ENCODE data around the gene OR14K1. TPM values are rescaled to one million over a fixed set of nuclear protein-coding genes. Genes with fewer than 3 reads are reported as not detected.
"Not testable (repeated sequence)": the region's sequence is repeated elsewhere in the genome, so short reads cannot be mapped to it uniquely, and the experiment has no call there.

OR14K1 gene
- not detected for total RNA-seq

- DNase-seq (ENCODE audit: low spot score in 2 of 2) (no peak), FAIRE-seq (no peak)
Observed at GRCh38 chr1:247738315-247738714, at the start of gene OR14K1. Gene OR14K1 (plus strand): TSS chr1:247738615. CDS start chr1:247738615, 0 bp downstream.

GRCh38 chr1:247701338-247701737, 37.1 kb upstream of the OR14K1 start:
- DNase-seq (ENCODE audit: low spot score in 2 of 2): no peak
- FAIRE-seq: no peak

- not testable (repeated sequence) for FAIRE-seq; DNase-seq (ENCODE audit: low spot score in 2 of 2)
Observed at GRCh38 chr1:247710681-247711080, 27.7 kb upstream of the OR14K1 start.

- FAIRE-seq: no peak
- DNase-seq (ENCODE audit: low spot score in 2 of 2): no peak
Observed at GRCh38 chr1:247713753-247714152, 24.7 kb upstream of the OR14K1 start.

GRCh38 chr1:247716546-247716945, 21.9 kb upstream of the OR14K1 start, which contains the start of gene OR6F1:
Gene OR6F1 (minus strand): TSS chr1:247716646. CDS start chr1:247712755, 3,891 bp downstream.
- DNase-seq (ENCODE audit: low spot score in 2 of 2) (no peak), FAIRE-seq (no peak)

GRCh38 chr1:247721222-247721621, 17.2 kb upstream of the OR14K1 start:
- FAIRE-seq (peak; percentile 17), DNase-seq (ENCODE audit: low spot score in 2 of 2) (no peak)

- no peak for DNase-seq (ENCODE audit: low spot score in 2 of 2)
- no peak for FAIRE-seq
Observed at GRCh38 chr1:247740721-247741120, 2.3 kb downstream of the OR14K1 start.

GRCh38 chr1:247741756-247742155, 3.3 kb downstream of the OR14K1 start:
- FAIRE-seq (no peak), DNase-seq (ENCODE audit: low spot score in 2 of 2) (no peak)

GRCh38 chr1:247742215-247742760, 3.9 kb downstream of the OR14K1 start:
- not testable (repeated sequence) for FAIRE-seq; DNase-seq (ENCODE audit: low spot score in 2 of 2)

- FAIRE-seq: no peak
- no peak for DNase-seq (ENCODE audit: low spot score in 2 of 2)
Observed at GRCh38 chr1:247746391-247746935, 8.0 kb downstream of the OR14K1 start.

- DNase-seq (ENCODE audit: low spot score in 2 of 2) (no peak), FAIRE-seq (no peak)
Observed at GRCh38 chr1:247747616-247748015, 9.2 kb downstream of the OR14K1 start.

- DNase-seq (ENCODE audit: low spot score in 2 of 2): no peak
- FAIRE-seq: no peak
Observed at GRCh38 chr1:247748041-247748440, 9.6 kb downstream of the OR14K1 start, which contains the start of gene OR14A2. Gene OR14A2 (minus strand): TSS chr1:247748141.

- DNase-seq (ENCODE audit: low spot score in 2 of 2) (no peak), FAIRE-seq (no peak)
Observed at GRCh38 chr1:247749870-247750269, 11.5 kb downstream of the OR14K1 start.

- not testable (repeated sequence) for FAIRE-seq; DNase-seq (ENCODE audit: low spot score in 2 of 2)
Observed at GRCh38 chr1:247754311-247754710, 15.9 kb downstream of the OR14K1 start.

- no peak for FAIRE-seq
Observed at GRCh38 chr1:247760456-247760855, 22.0 kb downstream of the OR14K1 start, which contains the start of gene OR1C1. Gene OR1C1 (minus strand): TSS chr1:247760556. CDS start chr1:247758406, 2,150 bp downstream.

GRCh38 chr1:247769603-247770002, 31.2 kb downstream of the OR14K1 start:
- DNase-seq (ENCODE audit: low spot score in 2 of 2): no peak
- FAIRE-seq: no peak

More at GRCh38 chr1:247760456-247760855, 22.0 kb downstream of the OR14K1 start, which contains the start of gene OR1C1:
- DNase-seq (ENCODE audit: low spot score in 2 of 2): no peak

Other genes starting within 250 kb of the OR14K1 start
- not detected for gene OR2C3, start 202.2 kb upstream of the OR14K1 start, total RNA-seq
- 0.41 TPM for gene GCSAML, start 189.5 kb upstream of the OR14K1 start, total RNA-seq
- not detected for gene OR2G2, start 150.3 kb upstream of the OR14K1 start, total RNA-seq
- not detected for gene OR2G3, start 133.0 kb upstream of the OR14K1 start, total RNA-seq
- not detected for gene OR13G1, start 58.9 kb upstream of the OR14K1 start, total RNA-seq
- gene OR6F1, start 22.0 kb upstream of the OR14K1 start, total RNA-seq: not detected
- gene OR14A2, start 9.5 kb downstream of the OR14K1 start, total RNA-seq: not detected
- not detected for gene OR1C1, start 21.9 kb downstream of the OR14K1 start, total RNA-seq
- gene OR14A16, start 85.5 kb downstream of the OR14K1 start, total RNA-seq: not detected
- gene OR11L1, start 103.3 kb downstream of the OR14K1 start, total RNA-seq: not detected
- gene TRIM58, start 118.6 kb downstream of the OR14K1 start, total RNA-seq: 3.3 TPM
- gene OR2W3, start 157.0 kb downstream of the OR14K1 start, total RNA-seq: 2.9 TPM
- not detected for gene OR2T8, start 181.6 kb downstream of the OR14K1 start, total RNA-seq
- gene OR2AJ1, start 186.3 kb downstream of the OR14K1 start, total RNA-seq: not detected
- gene OR2L8, start 210.2 kb downstream of the OR14K1 start, total RNA-seq: 0.82 TPM
- gene OR2AK2, start 226.6 kb downstream of the OR14K1 start, total RNA-seq: 0.41 TPM

All from frontal cortex (tissue), 4 donors.